Caco-2 (cell line): ENCODE data around the gene NF2. TPM values are rescaled to one million over a fixed set of nuclear protein-coding genes. Genes with fewer than 3 reads are reported as not detected.

Experiments
- BruUV-seq: library from RNA; stranded (reverse); fragments of 400-500 nt; replicated peaks from 2 replicates; lab custom pipeline; 2021; lab: Mats Ljungman, UMichigan
- CTCF ChIA-PET: fragments of 300-600 bp; sonication (Branson Sonifier 250); formaldehyde crosslinking; loops from one replicate; lab custom pipeline; 2022; ENCODE audit warnings: antibody characterized with exemption; lab: Charles Lee
- POLR2A ChIA-PET: fragments of 300-600 bp; sonication (Branson Sonifier 250); formaldehyde crosslinking; loops from one replicate; lab custom pipeline; 2022; ENCODE audit warnings: antibody characterized with exemption; lab: Charles Lee
- DNase-seq, 2 experiments: peaks; one replicate each; pipeline versions ENCODE4 v3.0.0 to v3.0.0-alpha.2; 2020 to 2022
- H3K27me3 ChIP-seq: replicated peaks from 2 replicates; pipeline ENCODE4 v1.6.0; 2011; ENCODE audit warnings: low read length; ENCODE audit not compliant: control insufficient read depth, insufficient read depth
- H3K36me3 ChIP-seq: 2 replicates; pipeline ENCODE4 v1.5.1; 2011; ENCODE audit warnings: low read length; ENCODE audit not compliant: control insufficient read depth, insufficient read depth
- H3K4me1 ChIP-seq: fragments of 250-450 bp; sonication (Bioruptor Pico); 2 replicates; pipeline ENCODE4 v1.5.1; 2020; ENCODE audit warnings: mild to moderate bottlenecking
- H3K4me3 ChIP-seq: 2 replicates; pipeline ENCODE4 v1.5.1; 2011; ENCODE audit warnings: low read depth, mild to moderate bottlenecking, control low read depth, low read length
- H3K9me3 ChIP-seq: fragments of 250-450 bp; sonication (Bioruptor Pico); 2 replicates; pipeline ENCODE4 v1.5.1; 2020; ENCODE audit warnings: mild to moderate bottlenecking, moderate library complexity
- H3K27ac Mint-ChIP-seq: one replicate; pipeline ENCODE4 v1.8.0; 2022; ENCODE audit warnings: mixed read lengths; ENCODE audit not compliant: unreplicated experiment
- H3K27me3 Mint-ChIP-seq: one replicate; pipeline ENCODE4 v1.8.0; 2022; ENCODE audit warnings: mixed read lengths; ENCODE audit not compliant: insufficient read depth, unreplicated experiment
- H3K36me3 Mint-ChIP-seq: one replicate; pipeline ENCODE4 v1.8.0; 2022; ENCODE audit warnings: mild to moderate bottlenecking, mixed read lengths; ENCODE audit not compliant: insufficient read depth, unreplicated experiment
- H3K4me1 Mint-ChIP-seq: one replicate; pipeline ENCODE4 v1.8.0; 2022; ENCODE audit warnings: low read depth, mixed read lengths; ENCODE audit not compliant: unreplicated experiment
- H3K4me3 Mint-ChIP-seq: one replicate; pipeline ENCODE4 v1.8.0; 2022; ENCODE audit warnings: mild to moderate bottlenecking, moderate library complexity, mixed read lengths; ENCODE audit not compliant: unreplicated experiment
- H3K9me3 Mint-ChIP-seq: one replicate; pipeline ENCODE4 v1.8.0; 2022; ENCODE audit warnings: mixed read lengths; ENCODE audit not compliant: unreplicated experiment
- CTCF ChIP-seq, 2 experiments: fragments of 200-600 bp in 1 of 2; IDR thresholded peaks; 1 replicate in 1 of 2; 2 replicates in 1 of 2; pipeline versions ENCODE4 v1.5.1 to v1.8.0; 2011 to 2022; ENCODE audit warnings: antibody characterized with exemption in 1 of 2, control low read depth in 1 of 2, inconsistent platforms in 1 of 2, low read depth in 1 of 2, low read length in 1 of 2, mild to moderate bottlenecking in 1 of 2, moderate library complexity in 1 of 2; ENCODE audit not compliant: insufficient read depth in 1 of 2, severe bottlenecking in 1 of 2, unreplicated experiment in 1 of 2
- intact Hi-C: fragments of 100-400 bp; cut with micrococcal nuclease; formaldehyde crosslinking; loops from one replicate; pipeline ENCODE4 v1.10.0; 2022; ENCODE audit not compliant: unreplicated experiment
- total RNA-seq: library from RNA; stranded (reverse); gene quantifications from 2 replicates; pipeline ENCODE4 v1.2.3, GENCODE V29; 2022

Gene NF2
- total RNA-seq, 1 experiment from 2014 or later = 53.2 TPM

DNA sequence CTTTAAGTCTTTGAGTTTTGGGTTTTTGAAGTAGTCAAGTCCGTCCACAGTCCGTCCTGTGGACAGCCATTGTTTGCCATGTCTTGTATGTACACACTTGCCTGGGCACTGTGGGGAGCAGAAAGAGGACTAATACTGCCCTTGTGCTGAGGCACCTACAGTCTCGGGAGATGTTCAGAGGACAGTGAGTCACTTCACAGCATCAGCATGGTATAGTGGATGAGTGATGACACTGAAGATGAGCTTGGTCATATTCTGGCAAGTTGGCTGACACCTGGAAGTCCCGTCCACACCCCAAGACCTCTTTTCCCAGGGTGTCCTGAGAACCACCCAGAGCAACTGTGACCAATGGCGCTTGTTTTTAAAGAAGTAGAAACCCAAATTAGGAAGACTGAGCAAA is 29.2 kb downstream of the NF2 start:
- CTCF ChIA-PET = no interaction called here
- no TSS peak for BruUV-seq

GRCh38 chr22:29633514-29634312 is 30.3 kb downstream of the NF2 start:
- no peak for DNase-seq
- H3K27me3 ChIP-seq = no peaks in the 10 kb centered on the region
- BruUV-seq = no TSS peak
- no peaks in the 10 kb centered on the region for H3K9me3 Mint-ChIP-seq
- no peaks in the 10 kb centered on the region for H3K9me3 ChIP-seq
- H3K27ac Mint-ChIP-seq = no peak overlapping the region
- peaks cover 9% of the 10 kb centered on the region for H3K36me3 Mint-ChIP-seq
- ChIA-PET POLR2A (no interaction called here), CTCF (no interaction called here)
- H3K4me1 Mint-ChIP-seq = no peaks in the 10 kb centered on the region
- no peak overlapping the region for H3K4me3 Mint-ChIP-seq
- H3K4me1 ChIP-seq = peaks cover 28% of the 10 kb centered on the region
- no peaks in the 10 kb centered on the region for H3K36me3 ChIP-seq
- TF ChIP-seq CTCF (IDR thresholded peaks at IDR 0.05; ENCODE audit: insufficient read depth in 1 of 2, low read depth in 1 of 2, low read length in 1 of 2, severe bottlenecking in 1 of 2, unreplicated experiment in 1 of 2) = no peak
- H3K4me3 ChIP-seq = no peak overlapping the region
- intact Hi-C loops = no loop called here
- no peaks in the 10 kb centered on the region for H3K27me3 Mint-ChIP-seq

More for the DNA sequence above, 29.2 kb downstream of the NF2 start:
- Mint-ChIP-seq H3K27ac (no peak overlapping the region), H3K27me3 (no peaks in the 10 kb centered on the region), H3K4me1 (peaks cover 7% of the 10 kb centered on the region), H3K36me3 (peaks cover 5% of the 10 kb centered on the region), H3K9me3 (no peaks in the 10 kb centered on the region), H3K4me3 (no peak overlapping the region)
- Histone ChIP-seq H3K4me1 (peaks cover 28% of the 10 kb centered on the region), H3K36me3 (no peaks in the 10 kb centered on the region), H3K9me3 (no peaks in the 10 kb centered on the region), H3K27me3 (no peaks in the 10 kb centered on the region), H3K4me3 (no peak overlapping the region)
- TF ChIP-seq CTCF (IDR thresholded peaks at IDR 0.05; ENCODE audit: insufficient read depth in 1 of 2, low read depth in 1 of 2, low read length in 1 of 2, severe bottlenecking in 1 of 2, unreplicated experiment in 1 of 2) = no peak
- intact Hi-C loops = no loop called here
- no peak for DNase-seq
- POLR2A ChIA-PET = no interaction called here

- ChIA-PET CTCF (no interaction called here), POLR2A (no interaction called here)
- no peak overlapping the region for H3K4me3 ChIP-seq
- Mint-ChIP-seq H3K4me1 (no peaks in the 10 kb centered on the region), H3K36me3 (peaks cover 19% of the 10 kb centered on the region), H3K4me3 (no peak overlapping the region), H3K27ac (no peak overlapping the region), H3K9me3 (no peaks in the 10 kb centered on the region), H3K27me3 (no peaks in the 10 kb centered on the region)
- no TSS peak for BruUV-seq
- intact Hi-C loops = loop anchor here (1.0 kb wide), 1 partner anchor 370 kb away; no protein-coding TSS in a partner anchor
- no peaks in the 10 kb centered on the region for H3K36me3 ChIP-seq
- no peak for TF ChIP-seq CTCF (IDR thresholded peaks at IDR 0.05; ENCODE audit: insufficient read depth in 1 of 2, low read depth in 1 of 2, low read length in 1 of 2, severe bottlenecking in 1 of 2, unreplicated experiment in 1 of 2)
- peaks cover 18% of the 10 kb centered on the region for H3K4me1 ChIP-seq
- H3K27me3 ChIP-seq = no peaks in the 10 kb centered on the region
- H3K9me3 ChIP-seq = no peaks in the 10 kb centered on the region
- DNase-seq = no peak
These were observed 31.4 kb downstream of the NF2 start for GRCh38 chr22:29634847-29635246.
